SK-N-SH (cell line): ENCODE data around the gene CCDC87. TPM values are rescaled to one million over a fixed set of nuclear protein-coding genes. Genes with fewer than 3 reads are reported as not detected.

Experiments used
- CTCF ChIA-PET: fragments of 300-600, 350-600 bp; formaldehyde crosslinking; extraction: SDS; loops from one replicate; lab custom pipeline; 2021; lab: Yijun Ruan, JAX
- POLR2A ChIA-PET: fragments of 350-600 bp; sonication (Branson Sonifier 250); formaldehyde crosslinking; extraction: SDS; loops from one replicate; lab custom pipeline; 2020; ENCODE audit warnings: antibody characterized with exemption, inconsistent platforms; lab: Yijun Ruan, JAX
- DNase-seq: peaks from one replicate; pipeline ENCODE4 v3.0.0; 2012
- H2AFZ ChIP-seq: fragments of 200-600 bp; sonication (generic); 2 replicates; pipeline ENCODE4 v1.8.1; 2016; ENCODE audit warnings: antibody characterized with exemption, mild to moderate bottlenecking, low read depth
- H3F3A ChIP-seq: fragments of 200-600 bp; sonication (generic); replicated peaks from 2 replicates; pipeline ENCODE3; 2016; ENCODE audit warnings: antibody characterized with exemption, mild to moderate bottlenecking; ENCODE audit not compliant: insufficient read depth
- H3K27ac ChIP-seq, 2 experiments: fragments of 200-500 bp in 1 of 2; fragments of 200-600 bp in 1 of 2; sonication (Bioruptor generic) in 1 of 2; sonication (generic), shearing (Covaris generic) in 1 of 2; 2 replicates each; pipeline versions ENCODE4 v1.5.1 to v1.6.1; 2014 to 2016; ENCODE audit warnings: low read depth in 2 of 2, inconsistent platforms in 1 of 2, low read length in 1 of 2, mild to moderate bottlenecking in 1 of 2, mixed read lengths in 1 of 2
- H3K27me3 ChIP-seq: fragments of 200-600 bp; sonication (generic), shearing (Covaris generic); 2 replicates; pipeline ENCODE4 v1.6.1; 2016; ENCODE audit warnings: mixed run types; ENCODE audit not compliant: insufficient read depth
- H3K36me3 ChIP-seq, 2 experiments: fragments of 200-500 bp in 1 of 2; fragments of 200-600 bp in 1 of 2; sonication (Bioruptor generic) in 1 of 2; sonication (generic) in 1 of 2; replicated peaks in 1 of 2; 2 replicates each; pipeline versions ENCODE3 to v1.5.1; 2014 to 2016; ENCODE audit warnings: low read length in 1 of 2, mild to moderate bottlenecking in 1 of 2; ENCODE audit not compliant: insufficient read depth in 2 of 2, control insufficient read depth in 1 of 2
- H3K4me1 ChIP-seq, 2 experiments: fragments of 200-500 bp in 1 of 2; fragments of 200-600 bp in 1 of 2; sonication (Bioruptor generic) in 1 of 2; sonication (generic), shearing (Covaris generic) in 1 of 2; 2 replicates each; pipeline versions ENCODE4 v1.5.1 to v1.6.1; 2014 to 2016; ENCODE audit warnings: low read depth in 1 of 2, low read length in 1 of 2, mixed run types in 1 of 2; ENCODE audit not compliant: insufficient read depth in 2 of 2, control insufficient read depth in 1 of 2
- H3K4me2 ChIP-seq: fragments of 200-600 bp; sonication (generic), shearing (Covaris generic); 2 replicates; pipeline ENCODE4 v1.6.1; 2017; ENCODE audit warnings: mixed run types
- H3K4me3 ChIP-seq, 2 experiments: fragments of 200-500 bp in 1 of 2; fragments of 200-600 bp in 1 of 2; sonication (Bioruptor generic) in 1 of 2; sonication (generic), shearing (Covaris generic) in 1 of 2; 2 replicates each; pipeline versions ENCODE4 v1.5.1 to v1.8.1; 2014 to 2016; ENCODE audit warnings: low read depth in 2 of 2, inconsistent platforms in 1 of 2, low read length in 1 of 2, mild to moderate bottlenecking in 1 of 2, mixed read lengths in 1 of 2, moderate library complexity in 1 of 2
- H3K79me2 ChIP-seq: fragments of 200-600 bp; sonication (generic); 2 replicates; pipeline ENCODE4 v1.8.1; 2017; ENCODE audit warnings: mild to moderate bottlenecking; ENCODE audit not compliant: insufficient read depth
- H3K9ac ChIP-seq: fragments of 200-600 bp; sonication (generic); 2 replicates; pipeline ENCODE4 v1.6.1; 2017; ENCODE audit warnings: mixed run types
- H3K9me2 ChIP-seq: fragments of 200-600 bp; sonication (generic); 2 replicates; pipeline ENCODE4 v1.6.1; 2017; ENCODE audit warnings: mixed run types
- H3K9me3 ChIP-seq: fragments of 200-600 bp; sonication (generic); 2 replicates; pipeline ENCODE4 v1.6.1; 2017; ENCODE audit warnings: mixed run types, mild to moderate bottlenecking, moderate library complexity
- H4K20me1 ChIP-seq: fragments of 200-600 bp; sonication (generic); 2 replicates; pipeline ENCODE4 v1.6.1; 2017; ENCODE audit warnings: mild to moderate bottlenecking, mixed run types; ENCODE audit not compliant: insufficient read depth
- CHD2 ChIP-seq: fragments of 150-350 bp; IDR thresholded peaks from 2 replicates; pipeline ENCODE4 v1.6.1; 2018; ENCODE audit warnings: low read length; ENCODE audit not compliant: partially characterized antibody
- ELF1 ChIP-seq: IDR thresholded peaks from 2 replicates; pipeline ENCODE4 v1.4.0; 2012
- EP300 ChIP-seq, 2 experiments: IDR thresholded peaks; 2 replicates each; pipeline versions ENCODE4 v1.4.0 to v1.6.1; 2012; ENCODE audit warnings: borderline replicate concordance in 1 of 2, low read depth in 1 of 2, low read length in 1 of 2
- FOXJ3 ChIP-seq: sonication (generic); formaldehyde crosslinking; IDR thresholded peaks from 2 replicates; pipeline ENCODE4 v1.5.1; 2020; ENCODE audit warnings: mild to moderate bottlenecking, missing genetic modification reagents
- MXI1 ChIP-seq: IDR thresholded peaks from 2 replicates; pipeline ENCODE4 v1.6.1; 2012; ENCODE audit warnings: mild to moderate bottlenecking, low read depth, low read length, improper control_type of control experiment
- POLR2AphosphoS5 ChIP-seq: IDR thresholded peaks from 2 replicates; pipeline ENCODE4 v1.6.1; 2012; ENCODE audit warnings: low read depth, low read length
- RAD21 ChIP-seq: IDR thresholded peaks from 2 replicates; pipeline ENCODE4 v1.6.1; 2012; ENCODE audit warnings: mild to moderate bottlenecking, low read length
- RFX5 ChIP-seq: IDR thresholded peaks from 2 replicates; pipeline ENCODE4 v1.6.1; 2012; ENCODE audit warnings: mild to moderate bottlenecking, improper control_type of control experiment, low read length
- RXRA ChIP-seq: IDR thresholded peaks from 2 replicates; pipeline ENCODE4 v1.4.0; 2012; ENCODE audit warnings: low read depth, mild to moderate bottlenecking, borderline replicate concordance
- SIN3A ChIP-seq: IDR thresholded peaks from 2 replicates; pipeline ENCODE4 v1.6.1; 2012; ENCODE audit warnings: low read depth, mild to moderate bottlenecking, low read length, moderate library complexity, borderline replicate concordance
- TAF1 ChIP-seq: IDR thresholded peaks from 2 replicates; pipeline ENCODE4 v1.6.1; 2012; ENCODE audit warnings: low read depth, mild to moderate bottlenecking, low read length, moderate library complexity, borderline replicate concordance
- TCF12 ChIP-seq: IDR thresholded peaks from 2 replicates; pipeline ENCODE4 v1.4.0; 2012
- TEAD4 ChIP-seq: IDR thresholded peaks from 2 replicates; pipeline ENCODE4 v1.4.0; 2012; ENCODE audit warnings: mild to moderate bottlenecking, borderline replicate concordance; ENCODE audit not compliant: insufficient read depth
- YY1 ChIP-seq: IDR thresholded peaks from 2 replicates; pipeline ENCODE4 v1.4.0; 2012; ENCODE audit warnings: low read depth, mild to moderate bottlenecking
- WGBS: methylation state at CpG from one replicate; pipeline ENCODE4 v1.1.6; 2017; ENCODE audit warnings: low lambda C conversion rate; 5-methylcytosine and 5-hydroxymethylcytosine counted together
- polyA plus RNA-seq, 3 experiments: library from polyadenylated mRNA; depleted of rRNA; stranded (reverse); fragments of >200 nt; gene quantifications; 2 replicates each; pipeline ENCODE4 v1.2.3, GENCODE V29; 2012
- TF ChIP-seq, protein P1 (sequence below): fragments of 150-350 bp; IDR thresholded peaks from 2 replicates; pipeline ENCODE4 v1.6.1; 2016; ENCODE audit warnings: mild to moderate bottlenecking, low read depth, low read length
- TF ChIP-seq, protein P2 (sequence below): fragments of 200-600 bp; sonication (generic); IDR thresholded peaks from 2 replicates; pipeline ENCODE4 v1.6.1; 2017; ENCODE audit warnings: antibody characterized with exemption, mild to moderate bottlenecking, moderate library complexity
- TF ChIP-seq, protein P3 (sequence below): IDR thresholded peaks from 2 replicates; pipeline ENCODE4; 2012
- TF ChIP-seq, protein P4 (sequence below): fragments of 150-350 bp; IDR thresholded peaks from 2 replicates; pipeline ENCODE4 v1.6.1; 2017; ENCODE audit warnings: antibody characterized with exemption, low read length, low read depth, borderline replicate concordance
- TF ChIP-seq, protein P5 (sequence below): IDR thresholded peaks from 2 replicates; pipeline ENCODE4 v1.4.0; 2012; ENCODE audit warnings: low read depth, borderline replicate concordance
- TF ChIP-seq, protein P6 (sequence below): IDR thresholded peaks from 2 replicates; pipeline ENCODE4 v1.4.0; 2012; ENCODE audit warnings: low read depth

Gene CCDC87
- polyA plus RNA-seq, 1 of the 3 experiments (the other 2 are of a cell fraction): 0.21 TPM

DNA sequence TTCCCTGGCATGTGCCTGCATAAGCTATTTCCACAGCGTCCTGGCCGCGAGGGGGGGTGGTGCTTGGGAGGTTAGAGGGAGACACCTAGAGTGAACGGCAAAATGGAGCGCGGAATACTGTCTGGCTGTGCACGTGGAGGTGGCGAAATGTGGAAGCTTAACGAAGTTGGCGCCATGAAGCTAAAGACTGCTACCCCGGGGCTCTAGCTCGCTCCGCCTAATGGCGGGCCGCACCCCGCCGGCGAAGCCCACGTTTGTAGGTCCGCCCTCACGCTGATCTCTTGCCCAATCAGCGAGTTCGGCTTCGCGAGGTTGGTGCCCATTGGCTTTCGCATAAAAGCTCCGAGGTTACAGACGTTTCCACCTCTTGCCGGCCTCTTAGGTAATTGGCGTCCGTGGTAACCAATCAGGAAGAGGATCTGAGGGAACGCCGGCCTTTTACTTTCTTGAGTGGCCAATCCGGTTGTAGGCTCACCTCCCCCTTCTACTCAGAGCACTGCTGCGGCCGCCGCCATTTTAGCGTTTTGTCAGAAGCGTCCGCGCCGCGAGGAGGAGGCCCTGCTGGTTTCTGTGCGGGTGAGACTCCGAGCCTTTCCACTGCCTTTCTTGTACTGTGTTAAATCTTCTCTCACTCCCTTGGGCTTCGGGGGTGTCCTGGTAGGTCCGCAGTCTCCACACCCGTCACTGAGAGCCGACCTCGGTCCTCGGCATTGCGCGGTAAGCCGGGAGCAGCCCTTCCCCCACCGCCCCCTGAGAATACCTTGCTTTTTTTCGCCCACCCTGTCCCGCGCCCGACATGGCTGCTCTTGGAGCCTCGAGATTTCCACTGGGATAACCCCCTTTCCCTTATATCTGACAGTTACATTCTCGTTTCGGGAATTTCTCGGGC is 45.6 kb upstream of the CCDC87 start, which contains the start of gene RBM4:
RBM4 (plus strand) TSS at position 527 of the 889 bp plus-strand sequence. CDS start 1,009 bp downstream, outside the sequence.
- Histone ChIP-seq H3K79me2 (peaks cover 97% of the 10 kb centered on the region), H3K4me2 (peak within 1 kb of the TSS; percentile 83), H3K9ac (peak within 1 kb of the TSS; percentile 96), H3K4me3 (peak within 1 kb of the TSS; percentile 75 to 97), H3K36me3 (peaks cover 37 to 43% of the 10 kb centered on the region in 2 experiments), H3K9me2 (no peaks in the 10 kb centered on the region), H2AFZ (peak within 1 kb of the TSS; percentile 41; the same call in 1 of the 2 replicates), H3K27me3 (no peaks in the 10 kb centered on the region), H3K9me3 (no peaks in the 10 kb centered on the region), H3K4me1 (peaks cover 42 to 43% of the 10 kb centered on the region in 2 experiments), H3K27ac (peak within 1 kb of the TSS; percentile 88 to 94), H3F3A (peaks cover 31% of the 10 kb centered on the region), H4K20me1 (peaks cover 48% of the 10 kb centered on the region)
- peak; percentile 95 for DNase-seq
- POLR2A ChIA-PET: interaction anchor here (0.6 to 2.6 kb wide), 20 partner anchors 8 to 479 kb away, joined by 3 to 18 read pairs (median 5); partner anchors contain the start of genes CCDC87, CCS, RBM14 and RBM4B
- CTCF ChIA-PET: interaction anchor here (0.6 to 1.2 kb wide), 6 partner anchors 17 to 445 kb away, joined by 3 to 5 read pairs (median 4); partner anchors contain the start of gene RBM4B
- TF ChIP-seq POLR2AphosphoS5: peak; percentile 96
- peak; percentile 95 for TF ChIP-seq YY1
- TF ChIP-seq ELF1: 0 out of 2 replicates have a peak, but pooled peaks have one; percentile 48
- peak; percentile 96 for TF ChIP-seq CHD2
- TF ChIP-seq, protein P1, sequence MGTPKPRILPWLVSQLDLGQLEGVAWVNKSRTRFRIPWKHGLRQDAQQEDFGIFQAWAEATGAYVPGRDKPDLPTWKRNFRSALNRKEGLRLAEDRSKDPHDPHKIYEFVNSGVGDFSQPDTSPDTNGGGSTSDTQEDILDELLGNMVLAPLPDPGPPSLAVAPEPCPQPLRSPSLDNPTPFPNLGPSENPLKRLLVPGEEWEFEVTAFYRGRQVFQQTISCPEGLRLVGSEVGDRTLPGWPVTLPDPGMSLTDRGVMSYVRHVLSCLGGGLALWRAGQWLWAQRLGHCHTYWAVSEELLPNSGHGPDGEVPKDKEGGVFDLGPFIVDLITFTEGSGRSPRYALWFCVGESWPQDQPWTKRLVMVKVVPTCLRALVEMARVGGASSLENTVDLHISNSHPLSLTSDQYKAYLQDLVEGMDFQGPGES: peak; percentile 80
- TF ChIP-seq, protein P2, sequence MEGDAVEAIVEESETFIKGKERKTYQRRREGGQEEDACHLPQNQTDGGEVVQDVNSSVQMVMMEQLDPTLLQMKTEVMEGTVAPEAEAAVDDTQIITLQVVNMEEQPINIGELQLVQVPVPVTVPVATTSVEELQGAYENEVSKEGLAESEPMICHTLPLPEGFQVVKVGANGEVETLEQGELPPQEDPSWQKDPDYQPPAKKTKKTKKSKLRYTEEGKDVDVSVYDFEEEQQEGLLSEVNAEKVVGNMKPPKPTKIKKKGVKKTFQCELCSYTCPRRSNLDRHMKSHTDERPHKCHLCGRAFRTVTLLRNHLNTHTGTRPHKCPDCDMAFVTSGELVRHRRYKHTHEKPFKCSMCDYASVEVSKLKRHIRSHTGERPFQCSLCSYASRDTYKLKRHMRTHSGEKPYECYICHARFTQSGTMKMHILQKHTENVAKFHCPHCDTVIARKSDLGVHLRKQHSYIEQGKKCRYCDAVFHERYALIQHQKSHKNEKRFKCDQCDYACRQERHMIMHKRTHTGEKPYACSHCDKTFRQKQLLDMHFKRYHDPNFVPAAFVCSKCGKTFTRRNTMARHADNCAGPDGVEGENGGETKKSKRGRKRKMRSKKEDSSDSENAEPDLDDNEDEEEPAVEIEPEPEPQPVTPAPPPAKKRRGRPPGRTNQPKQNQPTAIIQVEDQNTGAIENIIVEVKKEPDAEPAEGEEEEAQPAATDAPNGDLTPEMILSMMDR: peak; percentile 28
- no peak for TF ChIP-seq TCF12
- TF ChIP-seq TEAD4: peak; percentile 7; the same call in 1 of the 2 replicates
- TF ChIP-seq TAF1: peak; percentile 92
- peak; percentile 71; the same call in 1 of the 2 replicates for TF ChIP-seq SIN3A
- peak; percentile 77 for TF ChIP-seq RFX5
- TF ChIP-seq, protein P3, sequence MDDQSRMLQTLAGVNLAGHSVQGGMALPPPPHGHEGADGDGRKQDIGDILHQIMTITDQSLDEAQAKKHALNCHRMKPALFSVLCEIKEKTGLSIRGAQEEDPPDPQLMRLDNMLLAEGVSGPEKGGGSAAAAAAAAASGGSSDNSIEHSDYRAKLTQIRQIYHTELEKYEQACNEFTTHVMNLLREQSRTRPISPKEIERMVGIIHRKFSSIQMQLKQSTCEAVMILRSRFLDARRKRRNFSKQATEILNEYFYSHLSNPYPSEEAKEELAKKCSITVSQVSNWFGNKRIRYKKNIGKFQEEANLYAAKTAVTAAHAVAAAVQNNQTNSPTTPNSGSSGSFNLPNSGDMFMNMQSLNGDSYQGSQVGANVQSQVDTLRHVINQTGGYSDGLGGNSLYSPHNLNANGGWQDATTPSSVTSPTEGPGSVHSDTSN: peak; percentile 99
- TF ChIP-seq, protein P4, sequence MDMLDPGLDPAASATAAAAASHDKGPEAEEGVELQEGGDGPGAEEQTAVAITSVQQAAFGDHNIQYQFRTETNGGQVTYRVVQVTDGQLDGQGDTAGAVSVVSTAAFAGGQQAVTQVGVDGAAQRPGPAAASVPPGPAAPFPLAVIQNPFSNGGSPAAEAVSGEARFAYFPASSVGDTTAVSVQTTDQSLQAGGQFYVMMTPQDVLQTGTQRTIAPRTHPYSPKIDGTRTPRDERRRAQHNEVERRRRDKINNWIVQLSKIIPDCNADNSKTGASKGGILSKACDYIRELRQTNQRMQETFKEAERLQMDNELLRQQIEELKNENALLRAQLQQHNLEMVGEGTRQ: no peak
- TF ChIP-seq, protein P5, sequence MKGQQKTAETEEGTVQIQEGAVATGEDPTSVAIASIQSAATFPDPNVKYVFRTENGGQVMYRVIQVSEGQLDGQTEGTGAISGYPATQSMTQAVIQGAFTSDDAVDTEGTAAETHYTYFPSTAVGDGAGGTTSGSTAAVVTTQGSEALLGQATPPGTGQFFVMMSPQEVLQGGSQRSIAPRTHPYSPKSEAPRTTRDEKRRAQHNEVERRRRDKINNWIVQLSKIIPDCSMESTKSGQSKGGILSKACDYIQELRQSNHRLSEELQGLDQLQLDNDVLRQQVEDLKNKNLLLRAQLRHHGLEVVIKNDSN: no peak
- TF ChIP-seq, protein P6, sequence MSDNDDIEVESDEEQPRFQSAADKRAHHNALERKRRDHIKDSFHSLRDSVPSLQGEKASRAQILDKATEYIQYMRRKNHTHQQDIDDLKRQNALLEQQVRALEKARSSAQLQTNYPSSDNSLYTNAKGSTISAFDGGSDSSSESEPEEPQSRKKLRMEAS: peak; percentile 79
- TF ChIP-seq RXRA: no peak
- peak; percentile 96 for TF ChIP-seq MXI1
- TF ChIP-seq EP300 (IDR thresholded peaks at IDR 0.05; ENCODE audit: borderline replicate concordance in 1 of 2, low read depth in 1 of 2, low read length in 1 of 2): no peak; a peak in 1 of 4 replicates
- TF ChIP-seq FOXJ3: peak; percentile 54; the same call in 1 of the 2 replicates
- TF ChIP-seq RAD21: no peak
- under 1% methylated on average over 50 of the region's 63 CpGs for WGBS
